K562 (cell line): ENCODE measurements around the gene CCT5. TPM values are rescaled to one million over a fixed set of nuclear protein-coding genes. Genes with fewer than 3 reads are reported as not detected.

ENCODE experiments used
- CCNT2 ChIP-seq: IDR thresholded peaks from 2 replicates; pipeline ENCODE4 v1.6.1; 2011; ENCODE audit warnings: borderline replicate concordance, low read depth, mild to moderate bottlenecking, moderate library complexity, mixed read lengths, low read length; ENCODE audit not compliant: insufficient read length; ENCODE audit errors: extremely low read depth
- ESRRB ChIP-seq: fragments of 250-450 bp; sonication (Bioruptor Pico); IDR thresholded peaks from 2 replicates; pipeline ENCODE4 v1.5.0; 2020; ENCODE audit warnings: mild to moderate bottlenecking, moderate library complexity, borderline replicate concordance
- FUS ChIP-seq: fragments of 200-400 bp; formaldehyde crosslinking; optimal IDR thresholded peaks from 2 replicates; pipeline ENCODE3; 2017; ENCODE audit warnings: low read depth, low read length
- KAT7 ChIP-seq: sonication (generic); formaldehyde crosslinking; IDR thresholded peaks from 2 replicates; pipeline ENCODE4 v1.8.0; 2022; ENCODE audit warnings: missing genetic modification reagents, mild to moderate bottlenecking, borderline replicate concordance
- KDM2B ChIP-seq: fragments of 250-450 bp; sonication (Bioruptor Pico); IDR thresholded peaks from 2 replicates; pipeline ENCODE4 v1.8.0; 2021; ENCODE audit warnings: mild to moderate bottlenecking, moderate library complexity
- MBD2 ChIP-seq: sonication (generic); IDR thresholded peaks from 2 replicates; pipeline ENCODE4 v1.6.1; 2016; ENCODE audit warnings: low read depth, borderline replicate concordance
- MXI1 ChIP-seq: IDR thresholded peaks from 2 replicates; pipeline ENCODE4 v1.6.1; 2011; ENCODE audit warnings: low read depth, mild to moderate bottlenecking, improper control_type of control experiment, low read length
- NCOA6 ChIP-seq: fragments of 450-650 bp; IDR thresholded peaks from 2 replicates; pipeline ENCODE4 v1.6.1; 2017; ENCODE audit warnings: mild to moderate bottlenecking
- RB1 ChIP-seq: fragments of 450-650 bp; IDR thresholded peaks from 2 replicates; pipeline ENCODE4 v1.6.1; 2017; ENCODE audit warnings: low read depth, mild to moderate bottlenecking
- RBFOX2 ChIP-seq: fragments of 200-400 bp; formaldehyde crosslinking; IDR thresholded peaks from 2 replicates; pipeline ENCODE4 v1.6.1; 2017; ENCODE audit warnings: low read depth, mild to moderate bottlenecking, low read length, moderate library complexity
- RBM25 ChIP-seq: fragments of 200-400 bp; formaldehyde crosslinking; IDR thresholded peaks from 2 replicates; pipeline ENCODE4 v1.6.1; 2018; ENCODE audit warnings: low read length, low read depth, moderate library complexity; ENCODE audit not compliant: severe bottlenecking
- SMARCC2 ChIP-seq: fragments of 450-650 bp; IDR thresholded peaks from 2 replicates; pipeline ENCODE4 v1.6.1; 2017; ENCODE audit warnings: antibody characterized with exemption, moderate library complexity, mild to moderate bottlenecking, low read depth
- XRCC4 ChIP-seq: IDR thresholded peaks from one replicate; pipeline ENCODE4 v1.6.1; 2011; ENCODE audit not compliant: insufficient read depth, insufficient read length; ENCODE audit errors: extremely low read depth
- ZC3H8 ChIP-seq: fragments of 450-650 bp; IDR thresholded peaks from 2 replicates; pipeline ENCODE4 v1.6.1; 2017
- ZEB2 ChIP-seq: fragments of 450-650 bp; IDR thresholded peaks from 2 replicates; pipeline ENCODE4 v1.6.1; 2016
- ZNF212 ChIP-seq: fragments of 450-650 bp; formaldehyde crosslinking; IDR thresholded peaks from 2 replicates; pipeline ENCODE4 v1.4.0; 2020; ENCODE audit warnings: mild to moderate bottlenecking
- ZNF76 ChIP-seq: fragments of 250-450 bp; sonication (Bioruptor Pico); IDR thresholded peaks from 2 replicates; pipeline ENCODE4 v1.4.0; 2020; ENCODE audit warnings: mild to moderate bottlenecking, moderate library complexity, borderline replicate concordance
- polyA plus RNA-seq, 8 experiments: library from polyadenylated mRNA; depleted of rRNA in 4 of 8; stranded (reverse) in 5 of 8; unstranded in 3 of 8; fragments of >200 nt; fragmentation: Nextera tagmentation in 2 of 8; fragmentation: Illumina TruSeq in 1 of 8; extraction: Ambion mirVana in 2 of 8; extraction: Trizol in 1 of 8; gene quantifications; 2 replicates each; pipeline versions ENCODE4 v1.2.1 to v1.2.3, GENCODE V29; 2011 to 2014; ENCODE audit warnings: inconsistent platforms in 1 of 8, missing spikeins in 1 of 8
- total RNA-seq, 7 experiments: library from RNA; depleted of rRNA in 6 of 7; stranded (reverse); fragments of >200 nt in 6 of 7; fragmentation: Illumina TruSeq in 2 of 7; extraction: Trizol in 2 of 7; gene quantifications; 2 replicates each; pipeline versions ENCODE4 v1.2.1 to v1.2.3, GENCODE V29; 2011 to 2021; ENCODE audit warnings: low replicate concordance in 1 of 7
- TF ChIP-seq, protein P1 (sequence below): fragments of 450-650 bp; IDR thresholded peaks from 2 replicates; pipeline ENCODE4 v1.6.1; 2017; ENCODE audit warnings: antibody characterized with exemption, mild to moderate bottlenecking
- TF ChIP-seq, protein P2 (sequence below): fragments of 450-650 bp; conservative IDR thresholded peaks from 2 replicates; pipeline ENCODE4 v1.6.1; 2016; ENCODE audit warnings: missing genetic modification characterization, low read depth, mild to moderate bottlenecking, missing compliant biosample characterization, moderate library complexity
- TF ChIP-seq, protein P3 (sequence below): sonication (generic); formaldehyde crosslinking; IDR thresholded peaks from 2 replicates; pipeline ENCODE4 v1.8.0; 2022; ENCODE audit warnings: missing genetic modification reagents, mild to moderate bottlenecking, moderate library complexity, borderline replicate concordance
- TF ChIP-seq, protein P4 (sequence below): fragments of 250-450 bp; sonication (Bioruptor Pico); IDR thresholded peaks from 2 replicates; pipeline ENCODE4 v1.8.0; 2022; ENCODE audit warnings: moderate library complexity, mild to moderate bottlenecking, inconsistent platforms
- TF ChIP-seq, protein P5 (sequence below): fragments of 250-450 bp; sonication (Bioruptor Pico); IDR thresholded peaks from 2 replicates; pipeline ENCODE4 v1.5.1; 2021; ENCODE audit warnings: mild to moderate bottlenecking

Gene CCT5
- total and polyA plus RNA-seq, 9 of the 15 experiments (the other 6 are each of a cell fraction or from before 2014, with no cell fraction given) = 782 to 1,606 (median 1,153) TPM

DNA sequence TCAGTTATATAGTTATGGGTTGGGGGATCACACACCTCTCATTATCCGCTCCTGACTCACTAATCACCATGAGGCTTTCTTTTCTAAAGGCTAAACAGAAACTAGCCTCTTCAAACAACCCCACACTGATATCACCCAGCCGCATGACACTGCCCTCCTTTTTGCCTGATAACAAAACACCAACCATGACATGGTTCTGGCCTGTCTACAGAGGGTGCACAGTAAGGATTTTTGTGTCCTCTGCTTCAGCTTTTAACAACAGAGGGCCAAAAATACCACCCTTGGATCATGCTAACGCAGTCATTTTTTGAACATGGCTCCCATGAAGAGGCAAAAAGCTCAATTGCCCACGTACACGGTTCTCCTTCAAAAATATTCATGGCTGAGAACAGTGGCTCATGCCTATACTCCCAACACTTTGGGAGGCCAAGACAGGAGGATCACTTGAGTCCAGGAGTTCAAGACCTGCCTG, 53.7 kb downstream of the CCT5 start (continued):
- TF ChIP-seq, protein P1, sequence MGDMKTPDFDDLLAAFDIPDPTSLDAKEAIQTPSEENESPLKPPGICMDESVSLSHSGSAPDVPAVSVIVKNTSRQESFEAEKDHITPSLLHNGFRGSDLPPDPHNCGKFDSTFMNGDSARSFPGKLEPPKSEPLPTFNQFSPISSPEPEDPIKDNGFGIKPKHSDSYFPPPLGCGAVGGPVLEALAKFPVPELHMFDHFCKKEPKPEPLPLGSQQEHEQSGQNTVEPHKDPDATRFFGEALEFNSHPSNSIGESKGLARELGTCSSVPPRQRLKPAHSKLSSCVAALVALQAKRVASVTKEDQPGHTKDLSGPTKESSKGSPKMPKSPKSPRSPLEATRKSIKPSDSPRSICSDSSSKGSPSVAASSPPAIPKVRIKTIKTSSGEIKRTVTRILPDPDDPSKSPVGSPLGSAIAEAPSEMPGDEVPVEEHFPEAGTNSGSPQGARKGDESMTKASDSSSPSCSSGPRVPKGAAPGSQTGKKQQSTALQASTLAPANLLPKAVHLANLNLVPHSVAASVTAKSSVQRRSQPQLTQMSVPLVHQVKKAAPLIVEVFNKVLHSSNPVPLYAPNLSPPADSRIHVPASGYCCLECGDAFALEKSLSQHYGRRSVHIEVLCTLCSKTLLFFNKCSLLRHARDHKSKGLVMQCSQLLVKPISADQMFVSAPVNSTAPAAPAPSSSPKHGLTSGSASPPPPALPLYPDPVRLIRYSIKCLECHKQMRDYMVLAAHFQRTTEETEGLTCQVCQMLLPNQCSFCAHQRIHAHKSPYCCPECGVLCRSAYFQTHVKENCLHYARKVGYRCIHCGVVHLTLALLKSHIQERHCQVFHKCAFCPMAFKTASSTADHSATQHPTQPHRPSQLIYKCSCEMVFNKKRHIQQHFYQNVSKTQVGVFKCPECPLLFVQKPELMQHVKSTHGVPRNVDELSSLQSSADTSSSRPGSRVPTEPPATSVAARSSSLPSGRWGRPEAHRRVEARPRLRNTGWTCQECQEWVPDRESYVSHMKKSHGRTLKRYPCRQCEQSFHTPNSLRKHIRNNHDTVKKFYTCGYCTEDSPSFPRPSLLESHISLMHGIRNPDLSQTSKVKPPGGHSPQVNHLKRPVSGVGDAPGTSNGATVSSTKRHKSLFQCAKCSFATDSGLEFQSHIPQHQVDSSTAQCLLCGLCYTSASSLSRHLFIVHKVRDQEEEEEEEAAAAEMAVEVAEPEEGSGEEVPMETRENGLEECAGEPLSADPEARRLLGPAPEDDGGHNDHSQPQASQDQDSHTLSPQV = peak; percentile 99
- TF ChIP-seq RBM25 (no peak), MXI1 (0 out of 2 replicates have a peak, but pooled peaks have one; percentile 18), KDM2B (CRISPR knock-in tag) (no peak), KAT7 (no peak), ESRRB (CRISPR knock-in tag) (no peak), RB1 (no peak), FUS (no peak), MBD2 (peak; percentile 18; the same call in 1 of the 2 replicates), CCNT2 (no peak), ZNF76 (CRISPR knock-in tag) (peak; percentile 95), ZEB2 (peak; percentile 20; the same call in 1 of the 2 replicates), ZC3H8 (0 out of 2 replicates have a peak, but pooled peaks have one; percentile 55), SMARCC2 (peak; percentile 73), RBFOX2 (no peak), XRCC4 (no peak), NCOA6 (no peak), ZNF212 (CRISPR knock-in tag) (peak; percentile 85; the same call in 1 of the 2 replicates)
- TF ChIP-seq, protein P2, sequence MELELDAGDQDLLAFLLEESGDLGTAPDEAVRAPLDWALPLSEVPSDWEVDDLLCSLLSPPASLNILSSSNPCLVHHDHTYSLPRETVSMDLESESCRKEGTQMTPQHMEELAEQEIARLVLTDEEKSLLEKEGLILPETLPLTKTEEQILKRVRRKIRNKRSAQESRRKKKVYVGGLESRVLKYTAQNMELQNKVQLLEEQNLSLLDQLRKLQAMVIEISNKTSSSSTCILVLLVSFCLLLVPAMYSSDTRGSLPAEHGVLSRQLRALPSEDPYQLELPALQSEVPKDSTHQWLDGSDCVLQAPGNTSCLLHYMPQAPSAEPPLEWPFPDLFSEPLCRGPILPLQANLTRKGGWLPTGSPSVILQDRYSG (tag) = peak; percentile 95
- TF ChIP-seq, protein P3, sequence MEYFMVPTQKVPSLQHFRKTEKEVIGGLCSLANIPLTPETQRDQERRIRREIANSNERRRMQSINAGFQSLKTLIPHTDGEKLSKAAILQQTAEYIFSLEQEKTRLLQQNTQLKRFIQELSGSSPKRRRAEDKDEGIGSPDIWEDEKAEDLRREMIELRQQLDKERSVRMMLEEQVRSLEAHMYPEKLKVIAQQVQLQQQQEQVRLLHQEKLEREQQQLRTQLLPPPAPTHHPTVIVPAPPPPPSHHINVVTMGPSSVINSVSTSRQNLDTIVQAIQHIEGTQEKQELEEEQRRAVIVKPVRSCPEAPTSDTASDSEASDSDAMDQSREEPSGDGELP (CRISPR knock-in tag) = no peak
- TF ChIP-seq, protein P4, sequence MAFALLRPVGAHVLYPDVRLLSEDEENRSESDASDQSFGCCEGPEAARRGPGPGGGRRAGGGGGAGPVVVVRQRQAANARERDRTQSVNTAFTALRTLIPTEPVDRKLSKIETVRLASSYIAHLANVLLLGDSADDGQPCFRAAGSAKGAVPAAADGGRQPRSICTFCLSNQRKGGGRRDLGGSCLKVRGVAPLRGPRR (CRISPR knock-in tag) = peak; percentile 93
- TF ChIP-seq, protein P5, sequence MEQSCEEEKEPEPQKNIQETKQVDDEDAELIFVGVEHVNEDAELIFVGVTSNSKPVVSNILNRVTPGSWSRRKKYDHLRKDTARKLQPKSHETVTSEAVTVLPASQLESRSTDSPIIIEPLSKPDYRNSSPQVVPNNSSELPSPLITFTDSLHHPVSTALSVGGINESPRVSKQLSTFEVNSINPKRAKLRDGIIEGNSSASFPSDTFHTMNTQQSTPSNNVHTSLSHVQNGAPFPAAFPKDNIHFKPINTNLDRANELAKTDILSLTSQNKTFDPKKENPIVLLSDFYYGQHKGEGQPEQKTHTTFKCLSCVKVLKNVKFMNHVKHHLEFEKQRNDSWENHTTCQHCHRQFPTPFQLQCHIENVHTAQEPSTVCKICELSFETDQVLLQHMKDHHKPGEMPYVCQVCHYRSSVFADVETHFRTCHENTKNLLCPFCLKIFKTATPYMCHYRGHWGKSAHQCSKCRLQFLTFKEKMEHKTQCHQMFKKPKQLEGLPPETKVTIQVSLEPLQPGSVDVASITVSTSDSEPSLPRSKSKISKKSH (CRISPR knock-in tag) = no peak
